Measurements from ENCODE around the gene OLFM4. TPM values are rescaled to one million over a fixed set of nuclear protein-coding genes. Genes with fewer than 3 reads are reported as not detected.

Gene OLFM4
- total and polyA plus RNA-seq, 2 donors from 2014 or later: 14.6 to 40.9 TPM

DNA sequence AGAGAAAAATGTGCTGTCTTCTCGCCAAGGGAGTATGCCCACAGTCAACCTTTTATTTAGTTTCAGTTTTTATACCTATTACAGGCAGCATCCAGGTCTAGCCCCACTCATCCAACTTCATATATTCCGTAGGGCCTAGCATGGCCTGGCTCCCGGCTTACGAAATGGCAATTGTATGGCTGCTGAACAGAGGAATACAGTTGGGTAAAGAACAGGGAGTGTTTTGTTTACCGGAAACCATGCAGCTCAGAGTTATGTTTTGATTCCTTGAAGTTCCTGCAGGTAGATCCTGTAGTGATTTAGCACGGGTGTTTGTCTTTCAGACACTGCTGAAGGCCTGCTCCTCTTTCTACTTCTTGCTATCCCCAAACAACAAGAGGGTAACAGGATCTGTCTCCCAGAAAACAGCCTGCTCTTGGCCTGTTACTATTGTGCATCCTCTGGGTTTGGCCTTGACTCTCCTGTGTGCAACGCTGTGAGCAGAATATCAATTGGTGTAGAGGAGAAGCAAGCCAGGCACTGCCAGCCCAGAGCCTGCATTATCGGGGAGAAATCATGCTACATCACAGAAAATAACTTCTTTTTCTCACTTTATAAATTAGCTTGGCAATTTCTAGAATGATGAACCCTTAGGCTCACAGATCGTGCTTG, 32.4 kb downstream of the OLFM4 start:
- no peaks in the 10 kb centered on the region for H3K9me3 ChIP-seq (ENCODE audit: control insufficient read depth in 2 of 3, insufficient read depth in 1 of 3, low read length in 3 of 3)
- H3K27me3 ChIP-seq (ENCODE audit: control insufficient read depth, insufficient read depth, low read length): no peaks in the 10 kb centered on the region
- no peak for FAIRE-seq
- TF ChIP-seq, protein P1, sequence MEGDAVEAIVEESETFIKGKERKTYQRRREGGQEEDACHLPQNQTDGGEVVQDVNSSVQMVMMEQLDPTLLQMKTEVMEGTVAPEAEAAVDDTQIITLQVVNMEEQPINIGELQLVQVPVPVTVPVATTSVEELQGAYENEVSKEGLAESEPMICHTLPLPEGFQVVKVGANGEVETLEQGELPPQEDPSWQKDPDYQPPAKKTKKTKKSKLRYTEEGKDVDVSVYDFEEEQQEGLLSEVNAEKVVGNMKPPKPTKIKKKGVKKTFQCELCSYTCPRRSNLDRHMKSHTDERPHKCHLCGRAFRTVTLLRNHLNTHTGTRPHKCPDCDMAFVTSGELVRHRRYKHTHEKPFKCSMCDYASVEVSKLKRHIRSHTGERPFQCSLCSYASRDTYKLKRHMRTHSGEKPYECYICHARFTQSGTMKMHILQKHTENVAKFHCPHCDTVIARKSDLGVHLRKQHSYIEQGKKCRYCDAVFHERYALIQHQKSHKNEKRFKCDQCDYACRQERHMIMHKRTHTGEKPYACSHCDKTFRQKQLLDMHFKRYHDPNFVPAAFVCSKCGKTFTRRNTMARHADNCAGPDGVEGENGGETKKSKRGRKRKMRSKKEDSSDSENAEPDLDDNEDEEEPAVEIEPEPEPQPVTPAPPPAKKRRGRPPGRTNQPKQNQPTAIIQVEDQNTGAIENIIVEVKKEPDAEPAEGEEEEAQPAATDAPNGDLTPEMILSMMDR (IDR thresholded peaks at IDR 0.05; ENCODE audit: borderline replicate concordance, extremely low read depth, insufficient read depth): no peak
- no peaks in the 10 kb centered on the region for H3K36me3 ChIP-seq (ENCODE audit: control insufficient read depth in 2 of 3, insufficient read depth in 3 of 3, low read length in 3 of 3)
- H3K4me1 ChIP-seq (ENCODE audit: control insufficient read depth in 2 of 3, insufficient read depth in 2 of 3, low read depth in 1 of 3, low read length in 3 of 3): no peaks in the 10 kb centered on the region
- no peak for DNase-seq
- H3K9ac ChIP-seq (ENCODE audit: low read length in 3 of 3): no peak overlapping the region
- intact Hi-C loops (cut with DNase I): no loop called here
- H3K4me3 ChIP-seq (ENCODE audit: low read length in 3 of 3): no peak overlapping the region
- H3K27ac ChIP-seq (ENCODE audit: low read depth in 2 of 2, low read length in 2 of 2): no peak overlapping the region

GRCh38 chr13:53064731-53065130, 36.1 kb downstream of the OLFM4 start:
- Histone ChIP-seq H3K27me3 (ENCODE audit: control insufficient read depth, insufficient read depth, low read length) (no peaks in the 10 kb centered on the region), H3K9ac (ENCODE audit: low read length in 3 of 3) (no peak overlapping the region), H3K27ac (ENCODE audit: low read depth in 2 of 2, low read length in 2 of 2) (no peak overlapping the region), H3K36me3 (ENCODE audit: control insufficient read depth in 2 of 3, insufficient read depth in 3 of 3, low read length in 3 of 3) (no peaks in the 10 kb centered on the region), H3K9me3 (ENCODE audit: control insufficient read depth in 2 of 3, insufficient read depth in 1 of 3, low read length in 3 of 3) (no peaks in the 10 kb centered on the region), H3K4me1 (ENCODE audit: control insufficient read depth in 2 of 3, insufficient read depth in 2 of 3, low read depth in 1 of 3, low read length in 3 of 3) (peaks cover 0 to 2% (median 0%) of the 10 kb centered on the region in 3 donors), H3K4me3 (ENCODE audit: low read length in 3 of 3) (no peak overlapping the region)
- TF ChIP-seq, protein P1 (IDR thresholded peaks at IDR 0.05; ENCODE audit: borderline replicate concordance, extremely low read depth, insufficient read depth): no peak
- intact Hi-C loops (cut with DNase I): no loop called here
- DNase-seq: peak in 1 of 5 donors; percentile 44
- no peak for FAIRE-seq

GRCh38 chr13:53066411-53066810, 37.8 kb downstream of the OLFM4 start:
- Histone ChIP-seq H3K27ac (ENCODE audit: low read depth in 2 of 2, low read length in 2 of 2) (no peak overlapping the region), H3K4me3 (ENCODE audit: low read length in 3 of 3) (no peak overlapping the region), H3K9ac (ENCODE audit: low read length in 3 of 3) (no peak overlapping the region), H3K36me3 (ENCODE audit: control insufficient read depth in 2 of 3, insufficient read depth in 3 of 3, low read length in 3 of 3) (no peaks in the 10 kb centered on the region), H3K9me3 (ENCODE audit: control insufficient read depth in 2 of 3, insufficient read depth in 1 of 3, low read length in 3 of 3) (no peaks in the 10 kb centered on the region), H3K4me1 (ENCODE audit: control insufficient read depth in 2 of 3, insufficient read depth in 2 of 3, low read depth in 1 of 3, low read length in 3 of 3) (peaks cover 0 to 2% (median 0%) of the 10 kb centered on the region in 3 donors), H3K27me3 (ENCODE audit: control insufficient read depth, insufficient read depth, low read length) (no peaks in the 10 kb centered on the region)
- intact Hi-C loops (cut with DNase I): no loop called here
- DNase-seq: no peak
- FAIRE-seq: no peak
- TF ChIP-seq, protein P1 (IDR thresholded peaks at IDR 0.05; ENCODE audit: borderline replicate concordance, extremely low read depth, insufficient read depth): no peak
